ENCODE results near the gene UBA1.

- no peak for TF ChIP-seq CTCF (IDR thresholded peaks at IDR 0.05; ENCODE audit: low read length)
- TF ChIP-seq EZH2 (IDR thresholded peaks at IDR 0.05; ENCODE audit: borderline replicate concordance, low read length) = no peak
These were observed 3.9 kb downstream of the UBA1 start for GRCh38 chrX:47197526-47197925.

All from OCI-LY1 (cell line).